Fibroblast of mammary gland (primary cell): ENCODE results near the gene PHTF1.

Source experiments
- DNase-seq: peaks from one replicate; pipeline ENCODE4 v3.0.0-alpha.2; 2010; ENCODE audit warnings: low read depth
- H3K4me3 ChIP-seq: 2 replicates; pipeline ENCODE4 v1.5.1; 2011; ENCODE audit warnings: low read depth, mild to moderate bottlenecking, low read length, moderate library complexity; ENCODE audit not compliant: control insufficient read depth
- TF ChIP-seq, protein P1 (sequence below): conservative IDR thresholded peaks from 2 replicates; pipeline ENCODE4 v1.5.1; 2011; ENCODE audit warnings: low read depth, low read length, inconsistent platforms; ENCODE audit not compliant: control insufficient read depth, insufficient read depth

The PHTF1 gene

DNA sequence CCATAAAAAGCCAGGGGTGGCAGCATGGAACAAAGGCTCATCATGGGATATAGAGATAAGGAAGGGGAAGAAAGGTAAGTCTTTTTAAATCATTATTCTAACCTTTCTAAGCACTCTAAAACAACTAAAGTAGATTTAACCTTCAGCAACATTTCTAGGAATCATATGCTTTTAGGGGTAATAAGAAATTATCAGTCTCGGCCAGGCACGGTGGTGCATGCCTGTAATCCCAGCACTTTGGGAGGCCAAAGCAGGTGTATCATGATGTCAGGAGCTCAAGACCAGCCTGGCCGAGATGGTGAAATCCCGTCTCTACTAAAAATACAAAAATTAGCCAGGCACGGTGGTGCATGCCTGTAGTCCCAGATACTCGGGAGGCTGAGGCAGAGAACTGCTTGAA, 20.3 kb upstream of the PHTF1 start:
- no peak overlapping the region for H3K4me3 ChIP-seq
- DNase-seq, result no peak
- TF ChIP-seq, protein P1, sequence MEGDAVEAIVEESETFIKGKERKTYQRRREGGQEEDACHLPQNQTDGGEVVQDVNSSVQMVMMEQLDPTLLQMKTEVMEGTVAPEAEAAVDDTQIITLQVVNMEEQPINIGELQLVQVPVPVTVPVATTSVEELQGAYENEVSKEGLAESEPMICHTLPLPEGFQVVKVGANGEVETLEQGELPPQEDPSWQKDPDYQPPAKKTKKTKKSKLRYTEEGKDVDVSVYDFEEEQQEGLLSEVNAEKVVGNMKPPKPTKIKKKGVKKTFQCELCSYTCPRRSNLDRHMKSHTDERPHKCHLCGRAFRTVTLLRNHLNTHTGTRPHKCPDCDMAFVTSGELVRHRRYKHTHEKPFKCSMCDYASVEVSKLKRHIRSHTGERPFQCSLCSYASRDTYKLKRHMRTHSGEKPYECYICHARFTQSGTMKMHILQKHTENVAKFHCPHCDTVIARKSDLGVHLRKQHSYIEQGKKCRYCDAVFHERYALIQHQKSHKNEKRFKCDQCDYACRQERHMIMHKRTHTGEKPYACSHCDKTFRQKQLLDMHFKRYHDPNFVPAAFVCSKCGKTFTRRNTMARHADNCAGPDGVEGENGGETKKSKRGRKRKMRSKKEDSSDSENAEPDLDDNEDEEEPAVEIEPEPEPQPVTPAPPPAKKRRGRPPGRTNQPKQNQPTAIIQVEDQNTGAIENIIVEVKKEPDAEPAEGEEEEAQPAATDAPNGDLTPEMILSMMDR, result no peak

DNA sequence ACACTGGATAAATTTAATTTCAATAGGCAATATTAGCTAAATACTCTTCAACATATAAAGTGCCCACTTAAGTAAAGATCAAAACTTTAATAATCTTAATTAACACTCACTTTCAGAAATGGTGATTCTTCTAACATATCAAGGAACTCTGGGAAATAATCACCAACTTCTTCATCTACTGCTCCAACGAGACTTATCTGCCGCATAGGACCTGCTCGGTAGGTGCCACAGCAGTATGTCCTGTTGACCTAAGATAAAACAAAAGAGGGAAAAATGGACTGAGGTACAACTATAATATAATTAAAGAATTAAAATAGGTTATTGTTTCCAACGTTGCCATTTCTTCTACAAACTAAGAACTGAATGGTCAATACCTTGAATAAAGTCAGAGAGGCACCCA, 18.3 kb upstream of the PHTF1 start:
- H3K4me3 ChIP-seq, result no peak overlapping the region
- TF ChIP-seq, protein P1, result no peak
- no peak for DNase-seq

GRCh38 chr1:113770031-113770430, 10.7 kb upstream of the PHTF1 start:
- no peak overlapping the region for H3K4me3 ChIP-seq
- no peak for DNase-seq
- TF ChIP-seq, protein P1, result no peak

DNA sequence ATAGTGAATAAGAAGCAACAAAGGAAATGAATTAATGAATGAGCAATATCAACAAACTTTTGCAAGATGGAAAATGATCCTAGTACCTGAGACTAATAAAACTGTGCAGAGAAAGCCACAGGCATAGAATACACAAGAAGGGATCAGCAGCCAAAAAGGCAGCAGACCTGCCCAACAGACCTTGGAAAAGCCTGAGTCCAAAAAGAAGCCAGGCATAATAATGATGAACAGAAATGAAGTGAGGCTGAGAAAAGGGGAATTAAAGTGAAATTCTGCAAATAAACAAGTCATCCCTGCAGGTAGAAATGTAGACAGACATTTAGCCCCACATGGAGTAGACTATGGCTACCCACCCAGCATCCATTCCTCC, 10.3 kb upstream of the PHTF1 start:
- H3K4me3 ChIP-seq, result no peak overlapping the region
- DNase-seq, result no peak
- TF ChIP-seq, protein P1, result no peak

- TF ChIP-seq, protein P1, result no peak
- no peak for DNase-seq
- H3K4me3 ChIP-seq, result no peak overlapping the region
These were observed 9.8 kb upstream of the PHTF1 start for GRCh38 chr1:113768916-113769600.

- no peak for DNase-seq
- H3K4me3 ChIP-seq, result no peak overlapping the region
- TF ChIP-seq, protein P1, result no peak
These were observed 6.3 kb upstream of the PHTF1 start for GRCh38 chr1:113765306-113766230.
